Astrocyte (in vitro differentiated cells and primary cell): Measurements from ENCODE around the gene JOSD1. TPM values are rescaled to one million over a fixed set of nuclear protein-coding genes. Genes with fewer than 3 reads are reported as not detected.

ENCODE experiments used
- DNase-seq: peaks from one replicate; pipeline ENCODE4 v3.0.0-alpha.2; 2010; ENCODE audit warnings: low read depth
- FAIRE-seq: peaks from 2 replicates; lab custom pipeline; 2011; peaks lifted over from hg19 to GRCh38; lab: Jason Lieb, UNC
- H2AFZ ChIP-seq: 2 replicates; pipeline ENCODE4 v1.6.0; 2012; ENCODE audit warnings: low read depth, low read length, inconsistent platforms
- H3K27ac ChIP-seq: 2 replicates; pipeline ENCODE4 v1.5.1; 2011; ENCODE audit warnings: low read depth, low read length, inconsistent platforms
- H3K27me3 ChIP-seq: 2 replicates; pipeline ENCODE4 v1.6.0; 2011; ENCODE audit warnings: low read length, inconsistent platforms; ENCODE audit not compliant: insufficient read depth
- H3K36me3 ChIP-seq: 2 replicates; pipeline ENCODE4 v1.5.1; 2011; ENCODE audit warnings: low read length, inconsistent platforms; ENCODE audit not compliant: insufficient read depth
- H3K4me1 ChIP-seq: 2 replicates; pipeline ENCODE4 v1.5.1; 2011; ENCODE audit warnings: low read length, inconsistent platforms; ENCODE audit not compliant: insufficient read depth
- H3K4me2 ChIP-seq: 2 replicates; pipeline ENCODE4 v1.6.0; 2012; ENCODE audit warnings: low read length, inconsistent platforms
- H3K4me3 ChIP-seq: 2 replicates; pipeline ENCODE4 v1.5.1; 2011; ENCODE audit warnings: low read depth, mild to moderate bottlenecking, low read length, inconsistent platforms; ENCODE audit not compliant: insufficient read depth
- H3K79me2 ChIP-seq: 2 replicates; pipeline ENCODE4 v1.6.0; 2012; ENCODE audit warnings: mild to moderate bottlenecking, low read length, inconsistent platforms; ENCODE audit not compliant: insufficient read depth
- H3K9ac ChIP-seq: 2 replicates; pipeline ENCODE4 v1.6.0; 2012; ENCODE audit warnings: mild to moderate bottlenecking, low read length, inconsistent platforms
- H3K9me3 ChIP-seq: 2 replicates; pipeline ENCODE4 v1.5.1; 2012; ENCODE audit warnings: low read depth, mild to moderate bottlenecking, low read length, inconsistent platforms; ENCODE audit not compliant: insufficient read depth
- H4K20me1 ChIP-seq: 2 replicates; pipeline ENCODE4 v1.6.0; 2012; ENCODE audit warnings: low read length, inconsistent platforms; ENCODE audit not compliant: insufficient read depth
- H3K27ac Mint-ChIP-seq: one replicate; pipeline ENCODE4 v1.8.0; 2021; ENCODE audit warnings: mild to moderate bottlenecking, mixed read lengths; ENCODE audit not compliant: unreplicated experiment
- H3K27me3 Mint-ChIP-seq: one replicate; pipeline ENCODE4 v1.8.0; 2021; ENCODE audit warnings: low read depth, mixed read lengths; ENCODE audit not compliant: unreplicated experiment
- H3K36me3 Mint-ChIP-seq: one replicate; pipeline ENCODE4 v1.8.0; 2021; ENCODE audit warnings: low read depth, mixed read lengths; ENCODE audit not compliant: unreplicated experiment
- H3K4me1 Mint-ChIP-seq: one replicate; pipeline ENCODE4 v1.8.0; 2021; ENCODE audit warnings: low read depth, mixed read lengths; ENCODE audit not compliant: unreplicated experiment
- H3K4me3 Mint-ChIP-seq: one replicate; pipeline ENCODE4 v1.8.0; 2021; ENCODE audit warnings: mild to moderate bottlenecking, moderate library complexity, mixed read lengths; ENCODE audit not compliant: unreplicated experiment
- H3K9me3 Mint-ChIP-seq: one replicate; pipeline ENCODE4 v1.8.0; 2021; ENCODE audit warnings: mild to moderate bottlenecking, mixed read lengths; ENCODE audit not compliant: unreplicated experiment
- EZH2 ChIP-seq: IDR thresholded peaks from 2 replicates; pipeline ENCODE4 v1.6.1; 2012; ENCODE audit warnings: mild to moderate bottlenecking, low read length, inconsistent platforms; ENCODE audit not compliant: insufficient read depth
- total RNA-seq: library from RNA; stranded (reverse); gene quantifications from 2 replicates; pipeline ENCODE4 v1.2.1, GENCODE V29; 2021
- TF ChIP-seq, protein P1 (sequence below): IDR thresholded peaks from 2 replicates; pipeline ENCODE4 v1.5.1; 2011; ENCODE audit warnings: low read depth, mild to moderate bottlenecking, inconsistent platforms, low read length, moderate library complexity; ENCODE audit not compliant: insufficient read depth

The JOSD1 gene
- total RNA-seq, 1 donor from 2014 or later: 45.6 TPM

DNA sequence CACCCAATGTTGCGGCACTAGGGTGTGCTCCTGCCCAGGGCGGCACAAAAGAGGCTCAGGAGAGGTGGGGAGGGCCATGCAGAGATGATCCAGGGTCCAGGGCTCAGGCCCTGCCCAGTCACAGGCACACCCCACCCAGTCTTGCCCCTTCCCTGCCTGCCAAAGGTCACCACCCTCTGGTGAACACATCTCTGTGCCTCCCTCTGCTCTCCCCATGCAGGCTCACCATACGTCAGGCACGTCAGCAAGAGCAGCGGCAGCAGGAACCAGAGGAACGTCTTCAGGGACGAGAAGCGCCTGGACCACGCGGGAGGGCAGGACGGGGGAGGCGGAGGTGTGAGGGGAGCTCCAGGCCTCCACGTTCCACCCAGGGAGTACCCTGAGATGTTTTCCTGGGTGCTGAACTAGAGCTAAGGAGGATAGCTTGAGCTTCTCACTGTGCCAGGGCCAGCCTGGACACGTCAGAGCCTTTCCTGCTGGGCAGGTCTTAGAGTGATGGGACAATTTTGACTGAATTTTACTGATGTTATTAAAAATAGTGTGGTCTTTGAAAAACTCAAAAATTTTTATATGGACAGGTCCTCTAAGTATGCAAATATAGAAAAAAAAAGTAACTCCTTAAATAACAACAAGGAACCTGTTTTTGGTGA lies 47.9 kb upstream of the JOSD1 start:
- Mint-ChIP-seq H3K4me3 (no peak overlapping the region), H3K27ac (no peak overlapping the region), H3K27me3 (no peaks in the 10 kb centered on the region), H3K4me1 (peaks cover 1% of the 10 kb centered on the region), H3K36me3 (peaks cover 12% of the 10 kb centered on the region), H3K9me3 (no peaks in the 10 kb centered on the region)
- H3K4me2 ChIP-seq: no peak overlapping the region
- no peak overlapping the region for H3K4me3 ChIP-seq
- H4K20me1 ChIP-seq: no peaks in the 10 kb centered on the region
- H3K79me2 ChIP-seq: peaks cover 2% of the 10 kb centered on the region
- DNase-seq (no peak), FAIRE-seq (no peak)
- H3K36me3 ChIP-seq: peaks cover 31% of the 10 kb centered on the region
- H2AFZ ChIP-seq: no peak overlapping the region
- no peaks in the 10 kb centered on the region for H3K27me3 ChIP-seq
- H3K9me3 ChIP-seq: no peaks in the 10 kb centered on the region
- no peak overlapping the region for H3K9ac ChIP-seq
- H3K4me1 ChIP-seq: no peaks in the 10 kb centered on the region
- TF ChIP-seq EZH2: no peak
- TF ChIP-seq, protein P1, sequence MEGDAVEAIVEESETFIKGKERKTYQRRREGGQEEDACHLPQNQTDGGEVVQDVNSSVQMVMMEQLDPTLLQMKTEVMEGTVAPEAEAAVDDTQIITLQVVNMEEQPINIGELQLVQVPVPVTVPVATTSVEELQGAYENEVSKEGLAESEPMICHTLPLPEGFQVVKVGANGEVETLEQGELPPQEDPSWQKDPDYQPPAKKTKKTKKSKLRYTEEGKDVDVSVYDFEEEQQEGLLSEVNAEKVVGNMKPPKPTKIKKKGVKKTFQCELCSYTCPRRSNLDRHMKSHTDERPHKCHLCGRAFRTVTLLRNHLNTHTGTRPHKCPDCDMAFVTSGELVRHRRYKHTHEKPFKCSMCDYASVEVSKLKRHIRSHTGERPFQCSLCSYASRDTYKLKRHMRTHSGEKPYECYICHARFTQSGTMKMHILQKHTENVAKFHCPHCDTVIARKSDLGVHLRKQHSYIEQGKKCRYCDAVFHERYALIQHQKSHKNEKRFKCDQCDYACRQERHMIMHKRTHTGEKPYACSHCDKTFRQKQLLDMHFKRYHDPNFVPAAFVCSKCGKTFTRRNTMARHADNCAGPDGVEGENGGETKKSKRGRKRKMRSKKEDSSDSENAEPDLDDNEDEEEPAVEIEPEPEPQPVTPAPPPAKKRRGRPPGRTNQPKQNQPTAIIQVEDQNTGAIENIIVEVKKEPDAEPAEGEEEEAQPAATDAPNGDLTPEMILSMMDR: no peak
- H3K27ac ChIP-seq: no peak overlapping the region

DNA sequence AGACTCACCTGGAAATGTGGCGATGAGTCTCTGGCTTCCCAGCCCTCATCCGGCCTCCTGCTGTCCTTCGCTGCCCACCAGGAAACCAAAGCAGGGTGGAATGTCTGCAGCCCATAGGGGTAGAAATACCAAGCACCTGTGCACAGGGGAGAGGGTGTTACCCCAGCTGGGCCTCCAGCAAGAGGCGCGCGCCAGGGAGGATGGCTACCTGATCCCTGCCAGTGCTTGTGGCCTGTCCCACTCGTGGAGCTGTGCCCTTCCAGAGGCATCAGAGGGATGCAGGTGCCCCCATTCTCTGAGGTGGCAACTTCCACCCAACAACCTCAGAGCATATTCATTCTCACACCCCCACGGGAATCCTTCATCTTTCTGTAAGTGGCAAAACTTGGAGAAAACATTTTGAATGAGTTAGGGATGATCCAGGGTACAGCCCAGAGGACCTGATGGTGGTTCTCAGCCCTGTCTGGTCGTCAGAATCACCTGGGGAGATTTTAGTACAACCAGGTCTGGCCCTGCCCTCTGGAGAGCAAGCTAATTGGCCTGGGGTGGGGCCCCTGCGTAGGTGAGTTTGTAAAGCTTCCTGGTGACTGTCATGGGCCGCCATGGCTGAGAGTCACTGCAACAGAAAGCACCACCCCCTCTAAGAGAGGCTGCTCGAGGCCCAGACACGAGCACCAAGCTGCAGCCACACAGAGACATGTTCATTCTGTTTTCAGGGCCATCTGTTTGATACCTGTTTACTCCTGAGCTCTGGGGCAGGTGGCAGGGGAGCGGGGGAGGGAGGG lies 45.1 kb upstream of the JOSD1 start:
- H3K4me3 ChIP-seq: no peak overlapping the region
- no peak overlapping the region for H2AFZ ChIP-seq
- H3K4me1 ChIP-seq: no peaks in the 10 kb centered on the region
- H3K36me3 Mint-ChIP-seq: peaks cover 21% of the 10 kb centered on the region
- TF ChIP-seq EZH2: no peak
- peaks cover 47% of the 10 kb centered on the region for H3K36me3 ChIP-seq
- no peaks in the 10 kb centered on the region for H3K27me3 Mint-ChIP-seq
- no peaks in the 10 kb centered on the region for H3K79me2 ChIP-seq
- H4K20me1 ChIP-seq: no peaks in the 10 kb centered on the region
- no peak for DNase-seq
- H3K9me3 ChIP-seq: no peaks in the 10 kb centered on the region
- no peak overlapping the region for H3K4me3 Mint-ChIP-seq
- H3K4me2 ChIP-seq: no peak overlapping the region
- no peaks in the 10 kb centered on the region for H3K9me3 Mint-ChIP-seq
- H3K27me3 ChIP-seq: no peaks in the 10 kb centered on the region
- no peak overlapping the region for H3K27ac ChIP-seq
- H3K27ac Mint-ChIP-seq: no peak overlapping the region
- H3K4me1 Mint-ChIP-seq: no peaks in the 10 kb centered on the region
- no peak for FAIRE-seq
- no peak overlapping the region for H3K9ac ChIP-seq

DNA sequence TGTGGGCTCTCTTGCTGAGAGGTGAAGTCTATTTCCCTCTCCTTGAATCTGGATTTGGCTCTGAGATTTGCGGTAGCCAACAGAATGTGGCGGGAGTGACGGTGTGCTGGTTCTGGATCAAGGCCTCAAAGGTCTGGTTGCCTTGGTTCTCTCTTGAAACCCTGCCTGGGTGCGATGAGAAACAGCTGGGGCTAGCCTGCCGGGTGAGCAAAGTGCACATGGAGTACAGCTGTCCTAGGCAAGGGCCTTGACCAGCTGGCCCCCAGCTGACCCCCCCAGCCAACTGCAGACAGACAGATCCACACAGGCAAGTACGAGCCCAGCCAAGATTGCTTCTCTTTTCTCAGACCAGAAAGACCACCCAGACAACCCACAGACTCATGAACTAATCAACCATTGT lies 44.2 kb upstream of the JOSD1 start:
- H2AFZ ChIP-seq: no peak overlapping the region
- H3K4me3 Mint-ChIP-seq: no peak overlapping the region
- H4K20me1 ChIP-seq: no peaks in the 10 kb centered on the region
- no peak overlapping the region for H3K4me3 ChIP-seq
- TF ChIP-seq, protein P1: no peak
- no peak for TF ChIP-seq EZH2
- DNase-seq (no peak), FAIRE-seq (no peak)
- no peak overlapping the region for H3K27ac Mint-ChIP-seq
- H3K27me3 Mint-ChIP-seq: no peaks in the 10 kb centered on the region
- H3K36me3 ChIP-seq: peaks cover 42% of the 10 kb centered on the region
- peaks cover 20% of the 10 kb centered on the region for H3K36me3 Mint-ChIP-seq
- no peaks in the 10 kb centered on the region for H3K79me2 ChIP-seq
- H3K4me1 Mint-ChIP-seq: no peaks in the 10 kb centered on the region
- no peaks in the 10 kb centered on the region for H3K4me1 ChIP-seq
- H3K27ac ChIP-seq: no peak overlapping the region
- H3K27me3 ChIP-seq: no peaks in the 10 kb centered on the region
- no peak overlapping the region for H3K9ac ChIP-seq
- H3K4me2 ChIP-seq: no peak overlapping the region
- H3K9me3 ChIP-seq: no peaks in the 10 kb centered on the region
- H3K9me3 Mint-ChIP-seq: no peaks in the 10 kb centered on the region
